Measurements from ENCODE around the gene TMEM181. TPM values are rescaled to one million over a fixed set of nuclear protein-coding genes. Genes with fewer than 3 reads are reported as not detected.

TMEM181 gene
- total RNA-seq, 4 donors from 2014 or later: 21.6 to 31.6 (median 26.0) TPM

DNA sequence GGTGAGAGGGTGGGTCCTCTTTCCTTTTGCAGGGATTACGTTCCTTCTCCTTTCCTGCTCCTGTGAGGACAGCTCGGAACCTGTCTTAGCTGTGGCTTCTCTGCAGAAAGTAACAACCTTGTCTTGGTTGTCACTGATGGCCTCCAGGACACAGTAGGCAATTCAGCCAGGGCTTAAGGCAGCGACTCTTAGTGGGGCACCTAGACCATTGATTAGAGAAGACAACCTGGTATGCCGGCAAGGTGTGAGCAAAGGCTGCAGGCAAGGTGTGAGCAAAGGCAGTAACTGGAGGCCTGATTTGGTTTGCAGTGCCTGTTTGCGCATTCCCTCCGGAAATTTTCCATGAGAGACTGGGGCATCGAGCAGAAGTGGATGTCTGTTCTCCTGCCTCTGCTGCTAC, 47.0 kb downstream of the TMEM181 start:
- no peak overlapping the region for H3K4me3 ChIP-seq
- H3K27ac ChIP-seq (replicated peaks in 1 of 4): no peak overlapping the region
- H3K27me3 ChIP-seq: no peaks in the 10 kb centered on the region
- intact Hi-C loops (cut with DNase I): loop anchor here (5.0 kb wide), 1 partner anchor 385 kb away; no protein-coding TSS in a partner anchor
- no peak for TF ChIP-seq EP300 (IDR thresholded peaks at IDR 0.05)
- no peak for TF ChIP-seq POLR2A (IDR thresholded peaks at IDR 0.05; ENCODE audit: low read depth)
- TF ChIP-seq, protein P1, sequence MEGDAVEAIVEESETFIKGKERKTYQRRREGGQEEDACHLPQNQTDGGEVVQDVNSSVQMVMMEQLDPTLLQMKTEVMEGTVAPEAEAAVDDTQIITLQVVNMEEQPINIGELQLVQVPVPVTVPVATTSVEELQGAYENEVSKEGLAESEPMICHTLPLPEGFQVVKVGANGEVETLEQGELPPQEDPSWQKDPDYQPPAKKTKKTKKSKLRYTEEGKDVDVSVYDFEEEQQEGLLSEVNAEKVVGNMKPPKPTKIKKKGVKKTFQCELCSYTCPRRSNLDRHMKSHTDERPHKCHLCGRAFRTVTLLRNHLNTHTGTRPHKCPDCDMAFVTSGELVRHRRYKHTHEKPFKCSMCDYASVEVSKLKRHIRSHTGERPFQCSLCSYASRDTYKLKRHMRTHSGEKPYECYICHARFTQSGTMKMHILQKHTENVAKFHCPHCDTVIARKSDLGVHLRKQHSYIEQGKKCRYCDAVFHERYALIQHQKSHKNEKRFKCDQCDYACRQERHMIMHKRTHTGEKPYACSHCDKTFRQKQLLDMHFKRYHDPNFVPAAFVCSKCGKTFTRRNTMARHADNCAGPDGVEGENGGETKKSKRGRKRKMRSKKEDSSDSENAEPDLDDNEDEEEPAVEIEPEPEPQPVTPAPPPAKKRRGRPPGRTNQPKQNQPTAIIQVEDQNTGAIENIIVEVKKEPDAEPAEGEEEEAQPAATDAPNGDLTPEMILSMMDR (IDR thresholded peaks at IDR 0.05): no peak
- no peak for TF ChIP-seq POLR2AphosphoS5 (IDR thresholded peaks at IDR 0.05)
- peaks cover 23 to 67% (median 62%) of the 10 kb centered on the region in 4 donors for H3K36me3 ChIP-seq
- WGBS: 96% methylated on average over 6 of the region's 7 CpGs
- no peak for DNase-seq (ENCODE audit: extremely low spot score)
- H3K9me3 ChIP-seq: no peaks in the 10 kb centered on the region
- H3K4me1 ChIP-seq: peaks cover 0 to 12% (median 3%) of the 10 kb centered on the region in 4 donors

DNA sequence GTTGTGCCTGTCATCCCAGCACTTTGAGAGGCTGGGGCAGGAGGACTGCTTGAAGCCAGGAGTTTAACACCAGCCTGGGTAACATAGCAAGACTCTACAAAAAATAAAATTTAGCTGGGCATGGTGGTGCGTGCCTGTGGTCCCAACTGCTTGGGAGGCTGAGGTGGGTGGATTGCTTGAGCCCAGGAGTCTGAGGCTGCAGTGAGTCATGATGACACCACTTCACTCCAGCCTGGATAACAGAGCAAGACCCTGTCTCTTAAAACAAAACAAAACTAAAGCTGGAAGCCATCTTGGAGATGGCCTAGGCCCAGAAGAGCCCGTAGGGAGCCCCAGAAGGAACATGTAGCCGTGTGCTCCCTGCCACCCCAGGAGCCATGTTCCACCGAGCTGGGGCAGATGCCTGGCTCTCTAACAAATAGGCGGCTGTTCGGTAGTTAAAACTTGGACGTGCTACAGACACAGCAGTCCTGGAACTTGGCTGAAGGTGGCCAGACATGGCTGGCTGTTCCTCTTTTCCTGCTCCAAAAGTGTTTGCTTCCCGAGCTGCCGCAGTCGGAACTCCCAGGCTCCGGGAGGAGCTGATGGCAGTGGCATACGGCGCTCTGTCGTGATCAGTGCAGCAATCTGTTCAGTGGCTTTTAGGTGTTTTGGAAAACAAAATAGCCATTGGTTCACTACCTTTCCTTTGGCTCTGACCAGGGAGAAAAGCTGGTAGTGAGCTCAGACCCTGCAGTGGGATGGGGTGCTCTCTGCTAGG, 47.7 kb downstream of the TMEM181 start:
- H3K36me3 ChIP-seq: peaks cover 23 to 73% (median 64%) of the 10 kb centered on the region in 4 donors
- no peaks in the 10 kb centered on the region for H3K9me3 ChIP-seq
- peaks cover 0 to 12% (median 3%) of the 10 kb centered on the region in 4 donors for H3K4me1 ChIP-seq
- no peak overlapping the region for H3K4me3 ChIP-seq
- no peak overlapping the region for H3K27ac ChIP-seq (replicated peaks in 1 of 4)
- H3K27me3 ChIP-seq: no peaks in the 10 kb centered on the region
- TF ChIP-seq, protein P1 (IDR thresholded peaks at IDR 0.05): no peak
- TF ChIP-seq POLR2A (IDR thresholded peaks at IDR 0.05; ENCODE audit: low read depth): no peak
- TF ChIP-seq EP300 (IDR thresholded peaks at IDR 0.05): no peak
- no peak for TF ChIP-seq POLR2AphosphoS5 (IDR thresholded peaks at IDR 0.05)
- WGBS: 95% methylated on average over 7 of the region's 14 CpGs
- DNase-seq (ENCODE audit: extremely low spot score): no peak
- intact Hi-C loops (cut with DNase I): loop anchor here (5.0 kb wide), 1 partner anchor 385 kb away; no protein-coding TSS in a partner anchor

DNA sequence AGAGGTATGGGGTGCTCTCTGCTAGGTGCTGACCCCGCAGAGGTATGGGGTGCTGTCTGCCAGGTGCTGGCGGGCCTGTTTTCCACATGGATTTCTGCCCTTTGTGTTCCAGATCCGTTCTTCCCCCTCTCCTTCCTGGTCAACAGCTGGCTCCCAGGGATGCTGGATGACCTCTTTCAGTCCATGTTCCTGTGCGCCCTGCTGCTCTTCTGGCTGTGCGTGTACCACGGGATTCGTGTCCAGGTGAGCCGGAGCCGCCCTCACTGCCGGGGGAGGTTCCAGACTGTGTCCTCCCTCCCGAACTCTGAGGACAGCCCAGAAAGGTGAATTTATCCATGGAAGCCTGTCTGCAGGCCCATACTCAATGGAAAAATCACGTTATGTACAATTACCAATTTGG, 48.3 kb downstream of the TMEM181 start:
- peaks cover 0 to 12% (median 3%) of the 10 kb centered on the region in 4 donors for H3K4me1 ChIP-seq
- H3K27ac ChIP-seq (replicated peaks in 1 of 4): no peak overlapping the region
- 96% methylated on average over 11 of the region's 12 CpGs for WGBS
- no peaks in the 10 kb centered on the region for H3K9me3 ChIP-seq
- H3K27me3 ChIP-seq: no peaks in the 10 kb centered on the region
- TF ChIP-seq EP300 (IDR thresholded peaks at IDR 0.05): no peak
- TF ChIP-seq, protein P1 (IDR thresholded peaks at IDR 0.05): no peak
- no peak for TF ChIP-seq POLR2A (IDR thresholded peaks at IDR 0.05; ENCODE audit: low read depth)
- no peak for TF ChIP-seq POLR2AphosphoS5 (IDR thresholded peaks at IDR 0.05)
- H3K36me3 ChIP-seq: peaks cover 23 to 79% (median 64%) of the 10 kb centered on the region in 4 donors
- H3K4me3 ChIP-seq: no peak overlapping the region
- DNase-seq (ENCODE audit: extremely low spot score): no peak
- intact Hi-C loops (cut with DNase I): loop anchor here (5.0 kb wide), 1 partner anchor 386 kb away; no protein-coding TSS in a partner anchor

DNA sequence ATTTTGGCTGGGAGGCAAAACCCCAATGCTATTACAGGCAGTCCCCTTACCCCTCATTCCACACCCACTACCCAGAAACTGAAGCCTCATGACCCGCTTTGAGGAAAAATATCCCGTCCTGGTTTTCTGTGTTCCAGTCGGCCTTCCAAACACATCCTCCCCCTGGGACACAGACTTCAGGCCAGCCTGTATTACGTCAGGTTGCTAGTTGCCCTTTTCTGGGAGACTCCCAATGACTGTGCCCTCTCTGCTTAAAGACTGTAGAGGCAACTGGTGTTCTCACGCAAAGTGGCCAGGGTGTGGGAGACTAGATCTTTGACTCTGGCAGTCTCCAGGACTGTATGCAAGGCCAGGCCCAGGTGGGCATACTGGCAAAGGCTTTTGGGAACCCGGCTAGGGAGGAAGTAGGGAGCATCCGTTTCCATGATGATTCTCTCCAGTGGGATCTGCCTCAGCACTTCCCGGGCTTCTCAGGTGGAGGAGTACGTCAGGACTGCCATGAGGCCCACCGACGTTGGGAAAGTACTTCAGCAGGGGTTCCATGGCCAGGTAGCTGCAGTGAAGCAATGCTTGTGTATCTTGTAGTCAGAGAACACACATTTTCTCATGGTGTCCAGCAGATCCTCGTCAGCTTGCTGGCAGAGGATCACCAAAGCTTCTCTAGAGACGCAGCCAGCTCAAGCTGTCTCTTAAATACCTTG, 49.7 kb downstream of the TMEM181 start:
- H3K36me3 ChIP-seq: peaks cover 23 to 91% (median 64%) of the 10 kb centered on the region in 4 donors
- H3K9me3 ChIP-seq: no peaks in the 10 kb centered on the region
- H3K27me3 ChIP-seq: no peaks in the 10 kb centered on the region
- H3K4me1 ChIP-seq: peaks cover 0 to 12% (median 3%) of the 10 kb centered on the region in 4 donors
- intact Hi-C loops (cut with DNase I): loop anchor here (5.0 kb wide), 1 partner anchor 387 kb away; no protein-coding TSS in a partner anchor
- H3K27ac ChIP-seq (replicated peaks in 1 of 4): no peak overlapping the region
- 88% methylated on average over 11 of the region's 13 CpGs for WGBS
- no peak overlapping the region for H3K4me3 ChIP-seq
- DNase-seq (ENCODE audit: extremely low spot score): no peak
- TF ChIP-seq, protein P1 (IDR thresholded peaks at IDR 0.05): no peak
- TF ChIP-seq EP300 (IDR thresholded peaks at IDR 0.05): no peak
- TF ChIP-seq POLR2AphosphoS5 (IDR thresholded peaks at IDR 0.05): no peak
- TF ChIP-seq POLR2A (IDR thresholded peaks at IDR 0.05; ENCODE audit: low read depth): no peak

Data from esophagus muscularis mucosa (tissue), 4 donors.